Gastroesophageal sphincter (tissue), 3 donors: Measurements from ENCODE around the gene ASB13.

Experiments
- EP300 ChIP-seq: sonication (generic); formaldehyde crosslinking; IDR thresholded peaks from one replicate; pipeline ENCODE4 v1.6.1; 2017; ENCODE audit warnings: antibody characterized with exemption, mild to moderate bottlenecking
- POLR2A ChIP-seq, 2 donors: fragments of 450-650 bp; IDR thresholded peaks; one replicate each; pipeline ENCODE4 v1.6.1; 2017; ENCODE audit warnings: antibody characterized with exemption in 2 of 2, mild to moderate bottlenecking in 2 of 2, moderate library complexity in 1 of 2
- POLR2AphosphoS5 ChIP-seq: sonication (generic); formaldehyde crosslinking; IDR thresholded peaks from one replicate; pipeline ENCODE4 v1.6.1; 2017; ENCODE audit warnings: antibody characterized with exemption
- TF ChIP-seq, protein P1 (sequence below), 4 experiments: fragments of 200-600 bp in 2 of 4; fragments of 450-650 bp in 2 of 4; sonication (generic) in 1 of 4; IDR thresholded peaks; one replicate each; pipeline ENCODE4 v1.5.1; 2017 to 2019; ENCODE audit warnings: antibody characterized with exemption in 4 of 4, mild to moderate bottlenecking in 2 of 4, moderate library complexity in 2 of 4

DNA sequence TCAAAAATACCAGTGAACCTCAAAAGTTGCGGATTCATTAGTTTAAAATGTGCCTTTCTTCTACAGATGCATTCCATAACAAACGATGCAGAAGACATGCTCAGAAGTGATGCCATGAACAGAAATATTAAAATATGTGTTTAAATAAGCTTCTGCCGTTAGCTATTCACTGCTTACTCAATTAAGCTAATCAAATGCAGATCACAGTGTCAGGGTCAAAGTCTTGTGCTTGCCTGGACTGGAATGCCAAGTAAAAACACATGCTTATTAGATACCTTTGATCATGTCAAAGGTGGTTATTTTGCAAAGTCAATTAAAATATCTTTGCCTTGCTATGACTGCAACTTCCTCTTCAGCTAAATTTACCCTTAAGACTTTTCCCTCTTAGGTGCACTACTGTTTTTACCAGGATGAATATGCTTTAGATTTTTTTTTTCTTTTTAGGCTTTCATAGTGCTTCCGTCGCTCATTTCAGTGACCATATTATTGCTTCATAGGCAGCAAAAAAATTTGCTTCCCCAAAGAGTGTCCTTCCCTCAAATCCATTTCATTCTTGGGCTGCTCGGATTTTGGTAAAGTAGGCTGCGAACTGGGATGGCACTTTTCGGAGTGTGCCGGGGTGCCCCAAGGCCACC is 905 bp downstream of the ASB13 start:
- TF ChIP-seq, protein P1, sequence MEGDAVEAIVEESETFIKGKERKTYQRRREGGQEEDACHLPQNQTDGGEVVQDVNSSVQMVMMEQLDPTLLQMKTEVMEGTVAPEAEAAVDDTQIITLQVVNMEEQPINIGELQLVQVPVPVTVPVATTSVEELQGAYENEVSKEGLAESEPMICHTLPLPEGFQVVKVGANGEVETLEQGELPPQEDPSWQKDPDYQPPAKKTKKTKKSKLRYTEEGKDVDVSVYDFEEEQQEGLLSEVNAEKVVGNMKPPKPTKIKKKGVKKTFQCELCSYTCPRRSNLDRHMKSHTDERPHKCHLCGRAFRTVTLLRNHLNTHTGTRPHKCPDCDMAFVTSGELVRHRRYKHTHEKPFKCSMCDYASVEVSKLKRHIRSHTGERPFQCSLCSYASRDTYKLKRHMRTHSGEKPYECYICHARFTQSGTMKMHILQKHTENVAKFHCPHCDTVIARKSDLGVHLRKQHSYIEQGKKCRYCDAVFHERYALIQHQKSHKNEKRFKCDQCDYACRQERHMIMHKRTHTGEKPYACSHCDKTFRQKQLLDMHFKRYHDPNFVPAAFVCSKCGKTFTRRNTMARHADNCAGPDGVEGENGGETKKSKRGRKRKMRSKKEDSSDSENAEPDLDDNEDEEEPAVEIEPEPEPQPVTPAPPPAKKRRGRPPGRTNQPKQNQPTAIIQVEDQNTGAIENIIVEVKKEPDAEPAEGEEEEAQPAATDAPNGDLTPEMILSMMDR (IDR thresholded peaks at IDR 0.05): no peak
- TF ChIP-seq POLR2AphosphoS5 (no peak), EP300 (no peak), POLR2A (IDR thresholded peaks at IDR 0.05) (no peak)
